OCI-LY3 (cell line): ENCODE measurements around the gene CASP9.

Experiments
- H2AFZ ChIP-seq: fragments of 200-600, 300-600 bp; shearing (Covaris generic); 2 replicates; pipeline ENCODE4 v1.6.0; 2014; ENCODE audit warnings: antibody characterized with exemption, low read depth, low read length
- H3K27ac ChIP-seq: fragments of 200-600, 300-600 bp; sonication (generic); 2 replicates; pipeline ENCODE4 v1.5.1; 2014; ENCODE audit warnings: mild to moderate bottlenecking, low read length, moderate library complexity, mixed read lengths
- H3K27me3 ChIP-seq: fragments of 200-600, 300-600 bp; sonication (generic); 2 replicates; pipeline ENCODE4 v1.6.1; 2014; ENCODE audit warnings: low read depth, low read length, mixed read lengths
- H3K36me3 ChIP-seq: fragments of 200-600, 300-600 bp; sonication (generic); replicated peaks from 2 replicates; pipeline ENCODE3; 2014; ENCODE audit warnings: low read depth, low read length, mixed read lengths
- H3K4me1 ChIP-seq: fragments of 300-600, 200-600 bp; sonication (generic); 2 replicates; pipeline ENCODE4 v1.6.1; 2014; ENCODE audit warnings: low read length, mixed read lengths
- H3K4me2 ChIP-seq: fragments of 200-600, 300-600 bp; sonication (generic); 2 replicates; pipeline ENCODE4 v1.6.1; 2014; ENCODE audit warnings: low read length, mixed read lengths
- H3K4me3 ChIP-seq: fragments of 300-600, 200-600 bp; sonication (generic); 2 replicates; pipeline ENCODE4 v1.5.1; 2014; ENCODE audit warnings: antibody characterized with exemption, mild to moderate bottlenecking, low read length, moderate library complexity
- H3K79me2 ChIP-seq: fragments of 300-600, 200-600 bp; shearing (Covaris generic); 2 replicates; pipeline ENCODE4 v1.6.1; 2014; ENCODE audit warnings: mild to moderate bottlenecking, low read length, mixed read lengths
- H3K9ac ChIP-seq: fragments of 300-600, 200-600 bp; shearing (Covaris generic); 2 replicates; pipeline ENCODE4 v1.6.0; 2014; ENCODE audit warnings: mild to moderate bottlenecking, low read length, moderate library complexity
- H3K9me3 ChIP-seq: fragments of 200-600, 300-600 bp; shearing (Covaris generic); 2 replicates; pipeline ENCODE4 v1.6.1; 2014; ENCODE audit warnings: low read length, mixed read lengths; ENCODE audit not compliant: insufficient read depth
- H4K20me1 ChIP-seq: fragments of 200-600, 300-600 bp; sonication (generic); 2 replicates; pipeline ENCODE4 v1.6.1; 2016; ENCODE audit warnings: low read length, mixed read lengths; ENCODE audit not compliant: insufficient read depth
- CTCF ChIP-seq: fragments of 200-600, 300-600 bp; sonication (generic); IDR thresholded peaks from 2 replicates; pipeline ENCODE4 v1.5.1; 2014; ENCODE audit warnings: antibody characterized with exemption, low read length, low read depth
- EZH2phosphoT487 ChIP-seq: fragments of 200-600 bp; shearing (Covaris generic); IDR thresholded peaks from 2 replicates; pipeline ENCODE4 v1.6.1; 2018; ENCODE audit warnings: antibody characterized with exemption, mixed run types, low read depth

CASP9 gene

GRCh38 chr1:15448877-15449462, 75.0 kb downstream of the CASP9 start:
- TF ChIP-seq EZH2phosphoT487 (no peak), CTCF (no peak)
- H3K4me2 ChIP-seq: no peak overlapping the region
- H3K27ac ChIP-seq: no peak overlapping the region
- H3K27me3 ChIP-seq: no peaks in the 10 kb centered on the region
- H4K20me1 ChIP-seq: no peaks in the 10 kb centered on the region
- H3K4me1 ChIP-seq: no peaks in the 10 kb centered on the region
- no peak overlapping the region for H2AFZ ChIP-seq
- H3K79me2 ChIP-seq: no peaks in the 10 kb centered on the region
- no peaks in the 10 kb centered on the region for H3K36me3 ChIP-seq
- no peak overlapping the region for H3K9ac ChIP-seq
- H3K9me3 ChIP-seq: no peaks in the 10 kb centered on the region
- no peak overlapping the region for H3K4me3 ChIP-seq

- no peak overlapping the region for H3K27ac ChIP-seq
- no peak overlapping the region for H3K4me3 ChIP-seq
- H3K36me3 ChIP-seq: no peaks in the 10 kb centered on the region
- H3K4me1 ChIP-seq: no peaks in the 10 kb centered on the region
- no peaks in the 10 kb centered on the region for H3K79me2 ChIP-seq
- no peak overlapping the region for H3K4me2 ChIP-seq
- H3K9ac ChIP-seq: no peak overlapping the region
- no peaks in the 10 kb centered on the region for H4K20me1 ChIP-seq
- H3K27me3 ChIP-seq: no peaks in the 10 kb centered on the region
- H2AFZ ChIP-seq: no peak overlapping the region
- no peaks in the 10 kb centered on the region for H3K9me3 ChIP-seq
- TF ChIP-seq CTCF (no peak), EZH2phosphoT487 (no peak)
These were observed 77.8 kb downstream of the CASP9 start for GRCh38 chr1:15446212-15446611.

- Histone ChIP-seq H2AFZ (no peak overlapping the region), H3K79me2 (no peaks in the 10 kb centered on the region), H3K4me2 (no peak overlapping the region), H3K36me3 (no peaks in the 10 kb centered on the region), H3K4me1 (no peaks in the 10 kb centered on the region), H3K9me3 (no peaks in the 10 kb centered on the region), H4K20me1 (no peaks in the 10 kb centered on the region), H3K4me3 (no peak overlapping the region), H3K27ac (no peak overlapping the region), H3K27me3 (no peaks in the 10 kb centered on the region), H3K9ac (no peak overlapping the region)
- TF ChIP-seq CTCF (no peak), EZH2phosphoT487 (no peak)
These were observed 78.5 kb downstream of the CASP9 start for GRCh38 chr1:15445390-15446122.

GRCh38 chr1:15444468-15445389, 79.3 kb downstream of the CASP9 start:
- no peaks in the 10 kb centered on the region for H3K79me2 ChIP-seq
- no peaks in the 10 kb centered on the region for H3K9me3 ChIP-seq
- H3K4me3 ChIP-seq: no peak overlapping the region
- H3K36me3 ChIP-seq: no peaks in the 10 kb centered on the region
- H3K4me1 ChIP-seq: no peaks in the 10 kb centered on the region
- no peaks in the 10 kb centered on the region for H4K20me1 ChIP-seq
- no peaks in the 10 kb centered on the region for H3K27me3 ChIP-seq
- H3K9ac ChIP-seq: no peak overlapping the region
- no peak for TF ChIP-seq CTCF
- TF ChIP-seq EZH2phosphoT487: no peak
- H3K27ac ChIP-seq: no peak overlapping the region
- no peak overlapping the region for H2AFZ ChIP-seq
- H3K4me2 ChIP-seq: no peak overlapping the region
